Mucosa of stomach (tissue), 1 donor: ENCODE measurements around the gene BPIFB2.
"Not testable (repeated sequence)": the region's sequence is repeated elsewhere in the genome, so short reads cannot be mapped to it uniquely, and the experiment has no call there.

ENCODE experiments used
- H3K27me3 ChIP-seq: one replicate; pipeline ENCODE4 v1.7.0; 2013; ENCODE audit warnings: mild to moderate bottlenecking, low read length; ENCODE audit not compliant: control insufficient read depth, insufficient read depth
- H3K36me3 ChIP-seq: one replicate; pipeline ENCODE4 v1.7.0; 2013; ENCODE audit warnings: low read length; ENCODE audit not compliant: control insufficient read depth, insufficient read depth
- H3K4me1 ChIP-seq: one replicate; pipeline ENCODE4 v1.7.0; 2013; ENCODE audit warnings: mild to moderate bottlenecking, low read length; ENCODE audit not compliant: control insufficient read depth, insufficient read depth
- H3K4me3 ChIP-seq: one replicate; pipeline ENCODE4 v1.7.0; 2013; ENCODE audit warnings: low read length
- H3K9ac ChIP-seq: one replicate; pipeline ENCODE4 v1.7.0; 2013; ENCODE audit warnings: mild to moderate bottlenecking, low read length, moderate library complexity
- H3K9me3 ChIP-seq: one replicate; pipeline ENCODE4 v1.7.0; 2013; ENCODE audit warnings: mild to moderate bottlenecking, low read length, moderate library complexity; ENCODE audit not compliant: control insufficient read depth
- donor health status: Pancreatic carcinoma.

BPIFB2 gene

GRCh38 chr20:33034115-33034514, 26.6 kb downstream of the BPIFB2 start:
- Histone ChIP-seq H3K4me1 (no peaks in the 10 kb centered on the region), H3K27me3 (no peaks in the 10 kb centered on the region), H3K9ac (no peak overlapping the region), H3K9me3 (no peaks in the 10 kb centered on the region), H3K4me3 (no peak overlapping the region), H3K36me3 (no peaks in the 10 kb centered on the region)

GRCh38 chr20:33034901-33035492, 27.5 kb downstream of the BPIFB2 start:
- Histone ChIP-seq H3K4me1 (no peaks in the 10 kb centered on the region), H3K4me3 (no peak overlapping the region), H3K9me3 (no peaks in the 10 kb centered on the region), H3K27me3 (no peaks in the 10 kb centered on the region), H3K36me3 (no peaks in the 10 kb centered on the region), H3K9ac (no peak overlapping the region)

GRCh38 chr20:33037456-33037855, 30.0 kb downstream of the BPIFB2 start:
- H3K36me3 ChIP-seq = no peaks in the 10 kb centered on the region
- H3K4me3 ChIP-seq = no peak overlapping the region
- no peaks in the 10 kb centered on the region for H3K9me3 ChIP-seq
- H3K4me1 ChIP-seq = no peaks in the 10 kb centered on the region
- no peaks in the 10 kb centered on the region for H3K27me3 ChIP-seq
- no peak overlapping the region for H3K9ac ChIP-seq

GRCh38 chr20:33038243-33038642, 30.7 kb downstream of the BPIFB2 start:
- no peak overlapping the region for H3K9ac ChIP-seq
- no peaks in the 10 kb centered on the region for H3K36me3 ChIP-seq
- no peaks in the 10 kb centered on the region for H3K9me3 ChIP-seq
- no peaks in the 10 kb centered on the region for H3K27me3 ChIP-seq
- H3K4me1 ChIP-seq = no peaks in the 10 kb centered on the region
- H3K4me3 ChIP-seq = no peak overlapping the region

GRCh38 chr20:33042430-33042829, 34.9 kb downstream of the BPIFB2 start:
- H3K9me3 ChIP-seq = no peaks in the 10 kb centered on the region
- no peaks in the 10 kb centered on the region for H3K27me3 ChIP-seq
- H3K4me1 ChIP-seq = no peaks in the 10 kb centered on the region
- no peak overlapping the region for H3K9ac ChIP-seq
- H3K36me3 ChIP-seq = no peaks in the 10 kb centered on the region
- H3K4me3 ChIP-seq = no peak overlapping the region

GRCh38 chr20:33042983-33043730, 35.7 kb downstream of the BPIFB2 start:
- Histone ChIP-seq H3K9ac (no peak overlapping the region), H3K4me1 (no peaks in the 10 kb centered on the region), H3K4me3 (no peak overlapping the region), H3K9me3 (no peaks in the 10 kb centered on the region), H3K27me3 (no peaks in the 10 kb centered on the region), H3K36me3 (no peaks in the 10 kb centered on the region)

GRCh38 chr20:33043731-33044181, 36.3 kb downstream of the BPIFB2 start:
- H3K4me3 ChIP-seq = no peak overlapping the region

GRCh38 chr20:33045129-33045721, 37.7 kb downstream of the BPIFB2 start:
- not testable (repeated sequence) for H3K4me1 ChIP-seq

More at GRCh38 chr20:33043731-33044181, 36.3 kb downstream of the BPIFB2 start:
- Histone ChIP-seq H3K9me3 (no peaks in the 10 kb centered on the region), H3K36me3 (no peaks in the 10 kb centered on the region), H3K27me3 (no peaks in the 10 kb centered on the region), H3K9ac (no peak overlapping the region), H3K4me1 (no peaks in the 10 kb centered on the region)

GRCh38 chr20:33046412-33046811, 38.9 kb downstream of the BPIFB2 start:
- H3K4me1 ChIP-seq = no peaks in the 10 kb centered on the region
- no peaks in the 10 kb centered on the region for H3K27me3 ChIP-seq
- H3K9me3 ChIP-seq = no peaks in the 10 kb centered on the region
- H3K36me3 ChIP-seq = no peaks in the 10 kb centered on the region
- H3K4me3 ChIP-seq = no peak overlapping the region
- H3K9ac ChIP-seq = no peak overlapping the region

More at GRCh38 chr20:33045129-33045721, 37.7 kb downstream of the BPIFB2 start:
- not testable (repeated sequence) for H3K4me3 ChIP-seq, H3K9me3 ChIP-seq, H3K36me3 ChIP-seq, H3K27me3 ChIP-seq, H3K9ac ChIP-seq

- Histone ChIP-seq H3K9me3 (no peaks in the 10 kb centered on the region), H3K4me1 (no peaks in the 10 kb centered on the region), H3K9ac (no peak overlapping the region), H3K27me3 (no peaks in the 10 kb centered on the region), H3K4me3 (no peak overlapping the region), H3K36me3 (no peaks in the 10 kb centered on the region)
Measured at GRCh38 chr20:33051333-33051732, 43.8 kb downstream of the BPIFB2 start.

- Histone ChIP-seq H3K27me3 (no peaks in the 10 kb centered on the region), H3K4me3 (no peak within 1 kb of the TSS), H3K9ac (no peak within 1 kb of the TSS), H3K4me1 (no peaks in the 10 kb centered on the region), H3K9me3 (no peaks in the 10 kb centered on the region), H3K36me3 (no peaks in the 10 kb centered on the region)
Measured at GRCh38 chr20:33053291-33054106, 46.0 kb downstream of the BPIFB2 start, which contains the start of gene BPIFB3. BPIFB3 (plus strand) TSS chr20:33053903; CDS start chr20:33055436, 1,533 bp downstream.
